HG03095 (cell line): ENCODE measurements around the gene ATP6V0C.
"Not testable (repeated sequence)": the region's sequence is repeated elsewhere in the genome, so short reads cannot be mapped to it uniquely, and the experiment has no call there.

ENCODE experiments used
- ATAC-seq: cut with Tn5 transposase; IDR thresholded peaks from one replicate; pipeline ENCODE4 v1.9.1; 2021; ENCODE audit warnings: moderate library complexity; ENCODE audit not compliant: unreplicated experiment

ATP6V0C gene

DNA sequence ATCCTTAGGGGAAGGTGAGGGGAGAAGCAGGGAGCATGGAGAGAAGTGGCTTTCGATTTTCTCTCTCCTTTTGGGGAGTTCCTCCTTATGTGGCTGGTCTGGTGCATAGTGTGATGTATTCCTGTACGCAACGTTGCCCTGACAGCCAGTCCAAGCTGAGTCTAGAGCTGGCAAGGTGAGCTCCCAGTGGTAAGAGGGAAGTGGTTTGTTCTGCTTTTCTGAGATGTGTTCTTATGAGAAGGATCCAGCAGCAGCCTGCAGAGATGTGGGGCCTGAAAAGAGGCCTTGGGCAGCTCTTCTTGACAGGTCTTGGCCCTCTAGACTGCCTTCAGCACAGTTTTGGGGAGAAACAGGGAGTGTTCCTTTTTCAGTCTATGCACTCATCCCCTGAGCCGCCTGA lies 27.2 kb downstream of the ATP6V0C start:
- not testable (repeated sequence) for ATAC-seq

DNA sequence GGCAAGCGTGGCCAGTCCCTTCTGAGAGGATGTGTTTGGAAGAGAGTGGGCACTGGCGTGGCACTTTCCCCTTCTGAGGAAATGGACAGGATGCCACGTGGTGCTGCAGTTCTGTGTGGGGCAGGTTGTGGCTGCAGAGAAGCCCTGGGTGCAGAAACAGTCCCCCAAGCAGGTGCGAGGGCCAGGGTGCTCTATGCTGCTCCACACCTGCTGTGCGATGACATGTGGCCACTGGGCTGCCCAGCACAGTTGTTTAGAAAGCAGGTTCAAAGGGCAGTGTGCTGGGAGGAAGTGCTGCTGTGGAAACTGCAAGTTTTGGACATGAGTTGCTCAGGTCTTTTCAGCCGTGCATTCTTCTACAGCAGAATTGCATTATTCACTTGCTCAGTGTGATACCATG lies 27.7 kb downstream of the ATP6V0C start:
- not testable (repeated sequence) for ATAC-seq

DNA sequence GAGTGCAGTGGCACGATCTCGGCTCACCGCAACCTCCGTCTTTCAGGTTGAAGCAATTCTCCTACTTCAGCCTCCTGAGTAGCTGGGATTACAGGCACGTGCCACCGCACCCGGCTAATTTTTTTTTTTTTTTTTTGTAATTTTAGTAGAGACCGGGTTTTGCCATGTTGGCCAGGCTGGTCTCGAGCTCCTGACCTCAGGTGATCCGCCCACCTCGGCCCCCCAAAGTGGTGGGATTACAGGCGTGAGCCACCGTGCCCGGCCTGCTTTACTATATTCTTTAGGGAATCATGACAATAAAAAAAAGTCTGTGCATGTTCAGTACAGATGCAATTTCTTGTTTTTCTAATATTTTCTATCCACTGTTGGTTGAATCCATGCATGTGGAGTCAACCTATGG lies 30.0 kb downstream of the ATP6V0C start:
- not testable (repeated sequence) for ATAC-seq

DNA sequence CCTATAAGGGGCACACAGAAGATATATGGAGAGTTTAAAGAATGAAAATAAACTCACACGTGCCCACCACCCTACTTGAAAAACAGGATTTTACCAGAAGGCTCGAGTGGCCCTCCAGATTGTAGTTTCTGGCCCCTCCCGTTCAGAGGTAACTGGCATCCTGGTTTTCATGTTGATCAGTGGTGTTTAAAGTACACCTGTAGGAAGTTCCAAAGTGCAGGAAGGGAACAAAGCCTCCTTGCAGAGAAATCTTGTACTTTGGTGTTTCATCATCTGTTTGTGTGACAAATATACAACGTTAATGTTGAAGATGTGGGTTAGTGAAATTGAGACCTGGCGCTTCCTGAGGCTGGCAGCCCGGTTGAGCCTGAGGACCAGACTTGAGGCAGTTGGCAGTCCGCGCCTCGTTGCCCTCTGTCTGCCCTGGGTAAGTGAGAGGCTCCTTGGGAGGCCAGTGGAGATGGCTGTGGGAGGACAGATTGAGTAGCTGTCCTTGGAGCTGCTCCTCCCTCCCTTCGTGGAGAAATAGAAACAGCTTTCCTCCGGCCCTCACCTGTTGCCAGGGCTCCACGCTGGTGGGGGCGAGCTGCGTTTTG lies 36.6 kb downstream of the ATP6V0C start:
- ATAC-seq = not testable (repeated sequence)

DNA sequence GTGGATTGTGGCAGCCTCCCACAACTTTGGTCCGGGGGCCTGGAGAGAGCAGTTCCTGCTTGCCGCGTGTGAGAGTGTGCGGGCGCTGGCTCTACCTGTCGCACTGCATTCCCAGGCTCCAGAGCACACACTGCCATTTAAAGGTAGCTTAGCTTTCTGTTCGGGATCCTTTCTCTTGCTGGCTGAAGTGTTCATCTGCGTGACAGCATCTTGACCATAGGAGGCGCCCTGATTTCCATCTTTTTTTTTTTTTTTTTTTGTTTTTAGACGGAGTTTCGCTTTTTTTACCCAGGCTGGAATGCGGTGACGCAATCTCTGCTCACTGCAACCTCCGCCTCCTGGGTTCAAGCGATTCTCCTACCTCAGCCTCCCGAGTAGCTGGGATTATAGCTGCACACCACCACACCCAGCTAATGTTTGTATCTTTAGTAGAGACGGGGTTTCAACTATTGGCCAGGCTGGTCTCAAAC lies 37.7 kb downstream of the ATP6V0C start:
- not testable (repeated sequence) for ATAC-seq

DNA sequence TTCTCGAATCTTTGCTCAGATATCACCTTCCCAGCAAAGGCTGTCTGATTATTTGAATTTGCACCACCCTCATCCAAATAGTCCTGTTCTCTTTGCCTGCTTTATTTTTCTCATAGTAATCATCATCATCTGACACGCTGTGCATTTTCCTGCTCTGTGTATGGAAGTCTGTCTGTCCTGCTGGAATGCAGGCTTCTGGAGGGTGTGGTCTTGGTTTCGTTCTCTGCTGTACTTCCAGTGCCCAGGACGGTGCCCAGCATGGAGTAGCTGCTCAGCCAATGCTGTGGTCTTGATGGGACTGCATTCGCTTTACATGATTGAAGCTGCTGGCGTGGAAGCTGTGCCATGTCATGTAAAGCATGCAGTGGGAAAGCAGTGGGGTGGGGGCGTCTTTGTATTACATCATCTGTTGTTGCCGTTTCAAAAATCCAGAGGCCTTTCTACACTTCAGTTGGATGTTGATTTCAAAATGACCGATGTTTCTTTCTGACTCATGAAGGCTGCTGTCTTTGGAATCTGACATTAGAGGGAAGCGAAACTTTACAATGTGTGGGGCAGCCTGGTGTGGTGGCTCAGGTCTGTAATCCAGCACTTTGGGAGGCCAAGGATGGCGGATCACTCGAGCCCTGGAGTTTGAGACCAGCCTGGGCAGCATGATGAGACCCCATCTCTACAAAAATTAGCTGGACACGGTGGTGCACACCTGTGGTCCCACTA lies 41.1 kb downstream of the ATP6V0C start:
- not testable (repeated sequence) for ATAC-seq

DNA sequence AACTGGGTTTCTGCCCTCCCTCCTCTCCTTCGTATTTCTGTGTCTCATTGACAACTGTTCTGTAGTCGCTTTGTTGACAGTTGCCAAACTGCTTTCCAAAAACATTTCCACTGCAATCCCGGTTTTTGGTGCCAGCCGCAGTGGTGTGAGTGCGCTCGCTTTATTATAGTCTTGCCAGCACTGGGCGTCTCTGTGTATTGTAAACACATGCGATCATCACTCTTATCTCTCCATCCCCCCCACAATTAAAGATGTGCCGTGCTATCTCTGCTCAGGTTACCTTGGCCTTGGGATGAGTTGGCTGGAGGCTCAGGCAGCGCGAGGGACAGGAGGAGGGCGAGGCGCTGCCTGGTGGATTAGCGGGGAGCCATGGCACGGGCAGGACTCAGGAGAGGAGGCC lies 43.4 kb downstream of the ATP6V0C start:
- not testable (repeated sequence) for ATAC-seq

DNA sequence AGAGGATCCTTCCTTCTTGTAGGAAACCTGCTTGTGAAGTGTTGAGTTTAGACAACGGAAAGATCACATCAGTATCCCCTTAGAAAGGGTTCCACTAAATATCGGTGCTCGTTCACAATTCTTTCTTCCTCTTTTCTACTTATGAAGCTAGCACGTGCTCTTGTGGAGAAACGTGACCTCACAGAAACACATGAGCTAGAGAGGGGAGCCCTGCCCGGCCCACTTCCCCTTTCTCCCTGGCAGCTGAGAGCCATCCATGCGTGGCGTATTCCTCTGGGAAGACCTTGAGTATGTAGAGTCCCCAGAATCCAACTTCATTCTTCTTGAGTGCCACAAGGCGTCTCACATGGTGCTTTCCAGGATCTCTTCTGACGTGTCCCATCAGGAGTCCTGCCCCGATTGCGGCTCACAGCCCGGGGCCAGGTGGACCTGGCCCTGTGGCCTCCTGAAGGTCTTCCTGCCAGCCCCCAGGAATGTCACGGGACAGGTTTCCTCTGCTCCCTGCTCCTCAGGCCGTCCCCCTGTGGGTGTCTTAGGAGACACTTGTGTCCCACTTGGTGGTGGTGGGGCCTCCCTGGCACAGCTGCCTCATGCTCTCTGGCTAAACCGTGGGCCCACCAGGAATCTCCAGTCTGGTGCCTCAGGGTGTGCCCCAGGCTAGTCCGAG lies 46.5 kb downstream of the ATP6V0C start:
- peak; percentile 57 for ATAC-seq

DNA sequence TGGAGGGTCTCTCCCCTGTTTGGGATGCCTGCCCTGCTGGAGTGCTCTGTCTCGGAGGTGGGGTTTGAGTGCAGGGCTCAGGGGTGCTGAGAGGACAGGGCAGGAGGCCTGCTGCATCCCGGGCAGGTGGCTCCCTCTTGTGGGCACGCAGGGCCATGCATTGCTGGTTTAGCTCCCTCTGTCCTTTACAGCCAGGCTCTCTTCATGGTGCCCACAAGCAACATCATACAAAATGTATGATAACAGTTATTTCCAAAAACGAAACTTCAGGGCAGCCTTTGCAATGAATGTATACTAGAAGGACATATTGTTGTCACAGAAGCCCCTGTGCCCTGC lies 47.0 kb downstream of the ATP6V0C start:
- peak; percentile 39 for ATAC-seq

DNA sequence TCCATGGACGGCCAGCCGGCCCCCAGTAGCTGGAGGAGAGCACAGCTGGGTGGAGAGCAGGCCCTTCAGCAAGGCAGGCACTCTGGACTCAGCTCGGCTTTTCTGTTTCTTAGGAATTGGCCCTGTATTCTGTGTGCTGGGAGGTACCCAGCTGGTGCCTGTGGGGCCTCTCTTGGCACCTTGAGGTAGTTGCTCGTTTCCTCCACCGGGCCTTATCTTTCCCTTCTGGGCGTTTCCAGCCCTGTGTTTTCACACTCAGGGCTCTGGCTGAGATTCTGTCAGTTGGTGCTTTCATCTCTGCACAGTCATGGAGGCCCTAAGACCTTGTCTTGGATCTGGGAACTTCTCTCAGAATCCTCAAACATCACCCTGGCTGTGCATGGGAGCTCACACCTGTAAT lies 53.8 kb downstream of the ATP6V0C start:
- not testable (repeated sequence) for ATAC-seq

DNA sequence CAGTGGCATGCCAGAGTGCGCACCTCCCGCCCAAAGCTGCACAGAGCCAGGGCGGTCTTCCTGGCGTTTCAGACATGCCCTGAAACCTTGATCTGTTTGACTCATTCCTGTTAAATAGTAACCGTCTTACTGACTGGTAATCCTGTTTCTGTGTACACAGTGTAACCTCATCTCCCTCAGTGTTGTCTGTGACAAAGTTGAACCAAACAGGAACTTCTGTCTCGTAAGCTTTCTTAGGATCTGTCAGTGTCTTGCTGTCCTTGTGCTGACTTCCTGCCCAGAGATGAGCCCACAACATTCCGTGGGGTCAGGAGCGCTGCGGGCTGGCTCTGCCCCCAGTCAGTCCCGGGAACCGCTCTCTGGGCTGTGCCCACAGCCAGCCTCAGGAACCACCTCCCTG lies 54.8 kb downstream of the ATP6V0C start:
- ATAC-seq = not testable (repeated sequence)
